WTC11 (cell line): ENCODE measurements around the gene NPLOC4. TPM values are rescaled to one million over a fixed set of nuclear protein-coding genes. Genes with fewer than 3 reads are reported as not detected.

Experiments
- ATAC-seq: fragments of 200-7000 bp; cut with Tn5 transposase; 2 replicates; pipeline ENCODE4 v1.10.0; 2021; ENCODE audit warnings: mild to moderate bottlenecking, moderate library complexity
- CTCF ChIA-PET: fragments of 300-600 bp; sonication (Branson Sonifier 250); formaldehyde crosslinking; loops from one replicate; lab custom pipeline; 2021; ENCODE audit warnings: antibody characterized with exemption; lab: Charles Lee
- POLR2A ChIA-PET: fragments of 350-600 bp; sonication (Branson Sonifier 250); formaldehyde crosslinking; loops from one replicate; lab custom pipeline; 2021; ENCODE audit warnings: antibody characterized with exemption; lab: Charles Lee
- DNase-seq: peaks from one replicate; pipeline ENCODE4 v3.0.0; 2021; ENCODE audit warnings: low spot score
- H3K27ac Mint-ChIP-seq: 2 replicates; pipeline ENCODE4 v1.8.0; 2021; ENCODE audit warnings: mixed read lengths
- H3K27me3 Mint-ChIP-seq: 2 replicates; pipeline ENCODE4 v1.8.0; 2021; ENCODE audit warnings: low read depth, mild to moderate bottlenecking, moderate library complexity, mixed read lengths
- H3K36me3 Mint-ChIP-seq: 2 replicates; pipeline ENCODE4 v1.8.0; 2021; ENCODE audit warnings: mixed read lengths
- H3K4me1 Mint-ChIP-seq: 2 replicates; pipeline ENCODE4 v1.8.0; 2022; ENCODE audit warnings: mixed read lengths
- H3K4me3 Mint-ChIP-seq: 2 replicates; pipeline ENCODE4 v1.8.0; 2021; ENCODE audit warnings: mild to moderate bottlenecking, moderate library complexity, mixed read lengths
- H3K9me3 Mint-ChIP-seq: 2 replicates; pipeline ENCODE4 v1.8.0; 2021; ENCODE audit warnings: mixed read lengths
- CREM ChIP-seq: sonication (generic); formaldehyde crosslinking; IDR thresholded peaks from 2 replicates; pipeline ENCODE4 v1.8.1; 2022; ENCODE audit warnings: mild to moderate bottlenecking, missing genetic modification reagents, moderate library complexity
- E2F5 ChIP-seq: sonication (generic); formaldehyde crosslinking; IDR thresholded peaks from 2 replicates; pipeline ENCODE4 v1.8.1; 2022; ENCODE audit warnings: mild to moderate bottlenecking, moderate library complexity, missing genetic modification reagents
- FOXK1 ChIP-seq: sonication (generic); formaldehyde crosslinking; IDR thresholded peaks from 2 replicates; pipeline ENCODE4 v1.8.0; 2022; ENCODE audit warnings: mild to moderate bottlenecking, moderate library complexity, missing genetic modification reagents
- FOXP4 ChIP-seq: sonication (generic); formaldehyde crosslinking; IDR thresholded peaks from 2 replicates; pipeline ENCODE4 v1.8.0; 2022; ENCODE audit warnings: mild to moderate bottlenecking, missing genetic modification reagents
- IRF2 ChIP-seq: sonication (generic); formaldehyde crosslinking; IDR thresholded peaks from 2 replicates; pipeline ENCODE4 v1.8.0; 2022; ENCODE audit warnings: low read depth, missing genetic modification reagents, borderline replicate concordance
- MAX ChIP-seq: sonication (generic); formaldehyde crosslinking; IDR thresholded peaks from 2 replicates; pipeline ENCODE4 v1.8.0; 2022; ENCODE audit warnings: mild to moderate bottlenecking, missing genetic modification reagents
- MYBL2 ChIP-seq: sonication (generic); formaldehyde crosslinking; IDR thresholded peaks from 2 replicates; pipeline ENCODE4 v1.8.1; 2023; ENCODE audit warnings: mild to moderate bottlenecking, moderate library complexity, missing genetic modification reagents
- NR1H2 ChIP-seq: sonication (generic); formaldehyde crosslinking; IDR thresholded peaks from 2 replicates; pipeline ENCODE4 v1.9.0; 2021; ENCODE audit warnings: mild to moderate bottlenecking, moderate library complexity, missing genetic modification reagents
- NR2C2 ChIP-seq: sonication (generic); formaldehyde crosslinking; IDR thresholded peaks from 2 replicates; pipeline ENCODE4 v1.8.0; 2022; ENCODE audit warnings: mild to moderate bottlenecking, missing genetic modification reagents
- NR3C1 ChIP-seq: sonication (generic); formaldehyde crosslinking; conservative IDR thresholded peaks from 2 replicates; pipeline ENCODE4 v1.8.1; 2023; ENCODE audit warnings: low read depth, mild to moderate bottlenecking, missing genetic modification reagents
- RELA ChIP-seq: sonication (generic); formaldehyde crosslinking; IDR thresholded peaks from 2 replicates; pipeline ENCODE4 v1.8.1; 2022; ENCODE audit warnings: missing genetic modification reagents, mild to moderate bottlenecking, borderline replicate concordance
- SMAD3 ChIP-seq: sonication (generic); formaldehyde crosslinking; IDR thresholded peaks from 2 replicates; pipeline ENCODE4 v1.8.0; 2022; ENCODE audit warnings: missing genetic modification reagents, mild to moderate bottlenecking, borderline replicate concordance
- USF1 ChIP-seq: sonication (generic); formaldehyde crosslinking; IDR thresholded peaks from 2 replicates; pipeline ENCODE4 v1.8.0; 2022; ENCODE audit warnings: mild to moderate bottlenecking, missing genetic modification reagents
- ZBTB43 ChIP-seq: sonication (generic); formaldehyde crosslinking; IDR thresholded peaks from 2 replicates; pipeline ENCODE4 v1.8.1; 2023; ENCODE audit warnings: mild to moderate bottlenecking, missing genetic modification reagents
- ZMAT4 ChIP-seq: fragments of 250-450 bp; sonication (Bioruptor Pico); IDR thresholded peaks from 2 replicates; pipeline ENCODE4 v1.9.0; 2021; ENCODE audit warnings: mild to moderate bottlenecking
- ZNF219 ChIP-seq: sonication (generic); formaldehyde crosslinking; IDR thresholded peaks from 2 replicates; pipeline ENCODE4 v1.8.0; 2023; ENCODE audit warnings: missing genetic modification reagents, mild to moderate bottlenecking, borderline replicate concordance
- ZNF232 ChIP-seq: sonication (generic); formaldehyde crosslinking; IDR thresholded peaks from 2 replicates; pipeline ENCODE4 v1.8.0; 2022; ENCODE audit warnings: mild to moderate bottlenecking, missing genetic modification reagents
- ZNF263 ChIP-seq: sonication (generic); formaldehyde crosslinking; IDR thresholded peaks from 2 replicates; pipeline ENCODE4 v1.8.1; 2022; ENCODE audit warnings: low read depth, mild to moderate bottlenecking, moderate library complexity, missing genetic modification reagents
- ZNF396 ChIP-seq: fragments of 250-450 bp; sonication (Bioruptor Pico); IDR thresholded peaks from 2 replicates; pipeline ENCODE4 v1.8.0; 2021; ENCODE audit warnings: mild to moderate bottlenecking, moderate library complexity, borderline replicate concordance
- ZNF416 ChIP-seq: fragments of 250-450 bp; sonication (Bioruptor Pico); IDR thresholded peaks from 2 replicates; pipeline ENCODE4 v1.9.0; 2021; ENCODE audit warnings: mild to moderate bottlenecking, inconsistent platforms
- ZNF425 ChIP-seq: fragments of 250-450 bp; sonication (Bioruptor Pico); conservative IDR thresholded peaks from 2 replicates; pipeline ENCODE4 v1.9.0; 2021; ENCODE audit warnings: mild to moderate bottlenecking
- total RNA-seq: library from RNA; stranded (reverse); gene quantifications from 3 replicates; pipeline ENCODE4 v1.2.3, GENCODE V29; 2021

The NPLOC4 gene
- total RNA-seq, 1 experiment from 2014 or later = 83.5 TPM

- CTCF ChIA-PET = interaction anchor here (0.6 to 3.3 kb wide), 16 partner anchors 8 to 394 kb away, joined by 3 to 31 read pairs (median 4); partner anchors contain the start of genes BAHCC1, FAAP100 and FSCN2
- TF ChIP-seq MAX (CRISPR knock-in tag) = peak; percentile 46; the same call in 1 of the 2 replicates
- no peak for TF ChIP-seq ZNF219 (CRISPR knock-in tag)
- TF ChIP-seq ZBTB43 = no peak
- no peak for TF ChIP-seq MYBL2 (CRISPR knock-in tag)
- TF ChIP-seq ZNF263 = 0 out of 2 replicates have a peak, but pooled peaks have one; percentile 53
- no peak for TF ChIP-seq ZNF396
- TF ChIP-seq ZNF425 (CRISPR knock-in tag) = no peak
- TF ChIP-seq CREM = 0 out of 2 replicates have a peak, but pooled peaks have one; percentile 21
- TF ChIP-seq RELA = 0 out of 2 replicates have a peak, but pooled peaks have one; percentile 16
- peak; percentile 48; the same call in 1 of the 2 replicates for TF ChIP-seq ZNF416 (CRISPR knock-in tag)
- TF ChIP-seq NR3C1 (CRISPR knock-in tag) = no peak
- no peak for TF ChIP-seq ZNF232
- TF ChIP-seq IRF2 = no peak
- Mint-ChIP-seq H3K4me1 (no peaks in the 10 kb centered on the region), H3K36me3 (no peaks in the 10 kb centered on the region), H3K27ac (no peak overlapping the region), H3K4me3 (peak overlapping the region; percentile 27; the same call in 1 of the 2 replicates), H3K27me3 (peaks cover 23% of the 10 kb centered on the region), H3K9me3 (no peaks in the 10 kb centered on the region)
- DNase-seq (peak; percentile 46), ATAC-seq (peak; percentile 2)
- POLR2A ChIA-PET = interaction anchor here (0.6 to 3.0 kb wide), 5 partner anchors 13 to 24 kb away, joined by 3 to 9 read pairs (median 5); partner anchors contain the start of genes ACTG1 and FAAP100
Observed at GRCh38 chr17:81536299-81537290, 100.3 kb downstream of the NPLOC4 start.

GRCh38 chr17:81535480-81536298, 101.2 kb downstream of the NPLOC4 start:
- H3K9me3 Mint-ChIP-seq = no peaks in the 10 kb centered on the region
- no peak for TF ChIP-seq SMAD3 (CRISPR knock-in tag)
- no peak for TF ChIP-seq NR1H2 (CRISPR knock-in tag)
- no peak for TF ChIP-seq USF1 (CRISPR knock-in tag)
- TF ChIP-seq ZMAT4 (CRISPR knock-in tag) = no peak
- TF ChIP-seq ZNF263 = no peak
- no peak for TF ChIP-seq FOXK1
- TF ChIP-seq FOXP4 (CRISPR knock-in tag) = no peak
- no peak for TF ChIP-seq E2F5 (CRISPR knock-in tag)
- TF ChIP-seq NR2C2 (CRISPR knock-in tag) = no peak
- DNase-seq = no peak
- peaks cover 23% of the 10 kb centered on the region for H3K27me3 Mint-ChIP-seq
- H3K36me3 Mint-ChIP-seq = no peaks in the 10 kb centered on the region
- ChIA-PET POLR2A (interaction anchor here (1.0 to 1.7 kb wide), 2 partner anchors 22 to 23 kb away, joined by 3 to 5 read pairs; partner anchors contain the start of gene ACTG1), CTCF (interaction anchor here (0.6 to 3.3 kb wide), 9 partner anchors 13 to 393 kb away, joined by 3 to 31 read pairs (median 3); partner anchors contain the start of gene BAHCC1)
- no peak overlapping the region for H3K27ac Mint-ChIP-seq
- H3K4me1 Mint-ChIP-seq = no peaks in the 10 kb centered on the region
- H3K4me3 Mint-ChIP-seq = no peak overlapping the region
- no peak for ATAC-seq
